Glutamatergic neuron (in vitro differentiated cells): ENCODE measurements around the gene URAD. TPM values are rescaled to one million over a fixed set of nuclear protein-coding genes. Genes with fewer than 3 reads are reported as not detected.

Experiments
- DNase-seq: peaks from one replicate; pipeline ENCODE4 v3.0.0; 2022
- H3K27ac Mint-ChIP-seq: one replicate; pipeline ENCODE4 v1.8.0; 2020; ENCODE audit warnings: mild to moderate bottlenecking, mixed read lengths, inconsistent platforms; ENCODE audit not compliant: unreplicated experiment
- H3K27me3 Mint-ChIP-seq: one replicate; pipeline ENCODE4 v1.8.0; 2020; ENCODE audit warnings: mild to moderate bottlenecking, moderate library complexity, mixed read lengths, inconsistent platforms; ENCODE audit not compliant: unreplicated experiment
- H3K36me3 Mint-ChIP-seq: one replicate; pipeline ENCODE4 v1.8.0; 2020; ENCODE audit warnings: mild to moderate bottlenecking, mixed read lengths, inconsistent platforms; ENCODE audit not compliant: unreplicated experiment
- H3K4me1 Mint-ChIP-seq: one replicate; pipeline ENCODE4 v1.8.0; 2020; ENCODE audit warnings: mild to moderate bottlenecking, low read depth, mixed read lengths, inconsistent platforms; ENCODE audit not compliant: unreplicated experiment
- H3K4me3 Mint-ChIP-seq: one replicate; pipeline ENCODE4 v1.8.0; 2020; ENCODE audit warnings: mild to moderate bottlenecking, mixed read lengths, inconsistent platforms; ENCODE audit not compliant: unreplicated experiment
- H3K9me3 Mint-ChIP-seq: one replicate; pipeline ENCODE4 v1.8.0; 2020; ENCODE audit warnings: mild to moderate bottlenecking, moderate library complexity, mixed read lengths, inconsistent platforms; ENCODE audit not compliant: unreplicated experiment
- CTCF ChIP-seq: fragments of 200-600 bp; sonication (generic); IDR thresholded peaks from one replicate; pipeline ENCODE4 v1.5.0; 2021; ENCODE audit not compliant: partially characterized antibody, unreplicated experiment
- total RNA-seq: library from RNA; stranded (reverse); fragmentation: NEBNext Ultra II Directional; extraction: Animal tissue kit (Norgen Biotek cat#: 25700); gene quantifications from one replicate; pipeline ENCODE4 v1.2.1, GENCODE V29; 2021; ENCODE audit not compliant: unreplicated experiment

Gene URAD
- total RNA-seq, 1 donor from 2014 or later, result not detected

- no peaks in the 10 kb centered on the region for H3K4me1 Mint-ChIP-seq
- H3K36me3 Mint-ChIP-seq, result no peaks in the 10 kb centered on the region
- no peak for DNase-seq
- H3K4me3 Mint-ChIP-seq, result peak overlapping the region; percentile 49
- no peak overlapping the region for H3K27ac Mint-ChIP-seq
- no peak for TF ChIP-seq CTCF
- peaks cover 38% of the 10 kb centered on the region for H3K27me3 Mint-ChIP-seq
- H3K9me3 Mint-ChIP-seq, result no peaks in the 10 kb centered on the region
Observed at GRCh38 chr13:27952876-27953675, 35.4 kb downstream of the URAD start.

- peaks cover 5% of the 10 kb centered on the region for H3K36me3 Mint-ChIP-seq
- TF ChIP-seq CTCF, result no peak
- H3K27me3 Mint-ChIP-seq, result peaks cover 2% of the 10 kb centered on the region
- H3K27ac Mint-ChIP-seq, result no peak overlapping the region
- H3K4me3 Mint-ChIP-seq, result no peak overlapping the region
- no peak for DNase-seq
- no peaks in the 10 kb centered on the region for H3K4me1 Mint-ChIP-seq
- no peaks in the 10 kb centered on the region for H3K9me3 Mint-ChIP-seq
Observed at GRCh38 chr13:27942972-27943371, 45.5 kb downstream of the URAD start.

GRCh38 chr13:27933580-27934328, 54.7 kb downstream of the URAD start:
- H3K27me3 Mint-ChIP-seq, result peaks cover 18% of the 10 kb centered on the region
- H3K36me3 Mint-ChIP-seq, result no peaks in the 10 kb centered on the region
- DNase-seq, result no peak
- no peak for TF ChIP-seq CTCF
- H3K4me3 Mint-ChIP-seq, result no peak overlapping the region
- H3K9me3 Mint-ChIP-seq, result no peaks in the 10 kb centered on the region
- H3K4me1 Mint-ChIP-seq, result no peaks in the 10 kb centered on the region
- no peak overlapping the region for H3K27ac Mint-ChIP-seq

GRCh38 chr13:27933118-27933517, 55.4 kb downstream of the URAD start:
- Mint-ChIP-seq H3K4me1 (no peaks in the 10 kb centered on the region), H3K9me3 (no peaks in the 10 kb centered on the region), H3K27me3 (peaks cover 23% of the 10 kb centered on the region), H3K4me3 (no peak overlapping the region), H3K36me3 (no peaks in the 10 kb centered on the region), H3K27ac (no peak overlapping the region)
- DNase-seq, result no peak
- TF ChIP-seq CTCF, result no peak

GRCh38 chr13:27929868-27930267, 58.6 kb downstream of the URAD start:
- Mint-ChIP-seq H3K36me3 (no peaks in the 10 kb centered on the region), H3K9me3 (no peaks in the 10 kb centered on the region), H3K4me3 (no peak overlapping the region), H3K27ac (no peak overlapping the region), H3K4me1 (no peaks in the 10 kb centered on the region), H3K27me3 (peaks cover 37% of the 10 kb centered on the region)
- no peak for TF ChIP-seq CTCF
- no peak for DNase-seq
